ENCODE results near the gene IFIH1. TPM values are rescaled to one million over a fixed set of nuclear protein-coding genes. Genes with fewer than 3 reads are reported as not detected.

Gene IFIH1
- total and polyA plus RNA-seq, 12 donors: 3.5 to 22.1 (median 6.1) TPM

GRCh38 chr2:162261032-162261945 lies 57.2 kb downstream of the IFIH1 start:
- H3K27me3 ChIP-seq: no peaks in the 10 kb centered on the region
- intact Hi-C loops (cut with DNase I): no loop called here

GRCh38 chr2:162258686-162259085 lies 59.8 kb downstream of the IFIH1 start:
- intact Hi-C loops (cut with DNase I): no loop called here
- Histone ChIP-seq H3K27me3 (no peaks in the 10 kb centered on the region), H3K36me3 (no peaks in the 10 kb centered on the region), H3K4me1 (peaks cover 0 to 56% (median 13%) of the 10 kb centered on the region in 9 donors), H3K9me3 (no peaks in the 10 kb centered on the region), H3K27ac (peak overlapping the region in 2 of 10 donors; percentile 51 to 56), H3K4me3 (no peak overlapping the region)
- ATAC-seq (no peak), DNase-seq (no peak)
- no peak for TF ChIP-seq CTCF (IDR thresholded peaks at IDR 0.05)
- 52 to 62% methylated on average over 2 of the region's 2 CpGs for WGBS, 2 donors

More at GRCh38 chr2:162261032-162261945, 57.2 kb downstream of the IFIH1 start:
- peak overlapping the region in 9 of 10 donors; percentile 40 to 87 (median 61) for H3K27ac ChIP-seq
- H3K36me3 ChIP-seq: peaks cover 0 to 19% (median 0%) of the 10 kb centered on the region in 9 donors
- H3K9me3 ChIP-seq: no peaks in the 10 kb centered on the region
- ATAC-seq (peak; percentile 73 to 91 (median 84)), DNase-seq (peak; percentile 30 to 61)
- no peak overlapping the region for H3K4me3 ChIP-seq
- WGBS, 2 donors: 56 to 72% methylated on average over 4 of the region's 4 CpGs
- TF ChIP-seq CTCF (IDR thresholded peaks at IDR 0.05): no peak
- H3K4me1 ChIP-seq: peaks cover 0 to 56% (median 13%) of the 10 kb centered on the region in 9 donors

- DNase-seq (no peak), ATAC-seq (no peak)
- no peaks in the 10 kb centered on the region for H3K27me3 ChIP-seq
- intact Hi-C loops (cut with DNase I): no loop called here
- H3K27ac ChIP-seq: peak overlapping the region in 2 of 10 donors; percentile 51 to 56
- peaks cover 0 to 56% (median 13%) of the 10 kb centered on the region in 9 donors for H3K4me1 ChIP-seq
- no peak overlapping the region for H3K4me3 ChIP-seq
- no peaks in the 10 kb centered on the region for H3K9me3 ChIP-seq
- H3K36me3 ChIP-seq: no peaks in the 10 kb centered on the region
- no peak for TF ChIP-seq CTCF (IDR thresholded peaks at IDR 0.05)
- 93 to 94% methylated on average over 4 of the region's 4 CpGs for WGBS, 2 donors
These were observed 60.3 kb downstream of the IFIH1 start for GRCh38 chr2:162258169-162258568.

- no peak for ATAC-seq
- Histone ChIP-seq H3K36me3 (no peaks in the 10 kb centered on the region), H3K27ac (peak overlapping the region in 2 of 10 donors; percentile 51 to 56), H3K27me3 (no peaks in the 10 kb centered on the region), H3K4me3 (no peak overlapping the region), H3K9me3 (no peaks in the 10 kb centered on the region), H3K4me1 (peaks cover 0 to 56% (median 13%) of the 10 kb centered on the region in 9 donors)
- DNase-seq: no peak
- WGBS, 2 donors: 47 to 51% methylated on average over 1 of the region's 1 CpG
- intact Hi-C loops (cut with DNase I): no loop called here
- TF ChIP-seq CTCF (IDR thresholded peaks at IDR 0.05): no peak
These were observed 61.1 kb downstream of the IFIH1 start for GRCh38 chr2:162257425-162257824.

All from heart right ventricle (tissue), 16 donors.